Activated B cell treated with CpG ODN at 0.5 μM for 24 hours (primary cell): Measurements from ENCODE around the gene RAVER2. TPM values are rescaled to one million over a fixed set of nuclear protein-coding genes. Genes with fewer than 3 reads are reported as not detected.
A peak's percentile ranks its signal among the peaks of the same experiment; 100 is the strongest.

Source experiments
- ATAC-seq: fragments of 200-7000 bp; cut with Tn5 transposase; one replicate; pipeline ENCODE4 v1.10.0; 2021; ENCODE audit warnings: low read depth, mild to moderate bottlenecking, moderate library complexity
- CTCF ChIA-PET: fragments of 350-600 bp; sonication (Branson Sonifier 250); formaldehyde crosslinking; loops from one replicate; lab custom pipeline; 2021; ENCODE audit warnings: antibody characterized with exemption; lab: Charles Lee
- POLR2A ChIA-PET: fragments of 350-600 bp; sonication (Branson Sonifier 250); formaldehyde crosslinking; loops from one replicate; lab custom pipeline; 2021; ENCODE audit warnings: antibody characterized with exemption; lab: Charles Lee
- DNase-seq: peaks from one replicate; pipeline ENCODE4 v3.0.0; 2022
- H3K27ac Mint-ChIP-seq: one replicate; pipeline ENCODE4 v1.8.0; 2020; ENCODE audit warnings: mixed read lengths
- H3K27me3 Mint-ChIP-seq: one replicate; pipeline ENCODE4 v1.8.0; 2021; ENCODE audit warnings: mixed read lengths
- H3K36me3 Mint-ChIP-seq: one replicate; pipeline ENCODE4 v1.8.0; 2021; ENCODE audit warnings: low read depth, mixed read lengths
- H3K4me1 Mint-ChIP-seq: one replicate; pipeline ENCODE4 v1.8.0; 2021; ENCODE audit warnings: mixed read lengths
- H3K4me3 Mint-ChIP-seq: one replicate; pipeline ENCODE4 v1.8.0; 2020; ENCODE audit warnings: mild to moderate bottlenecking, mixed read lengths
- H3K9me3 Mint-ChIP-seq: one replicate; pipeline ENCODE4 v1.8.0; 2020; ENCODE audit warnings: mixed read lengths
- CTCF ChIP-seq: fragments of 200-600 bp; IDR thresholded peaks from one replicate; pipeline ENCODE4 v1.8.0; 2022; ENCODE audit warnings: antibody characterized with exemption, mild to moderate bottlenecking
- intact Hi-C: fragments of 100-400 bp; cut with micrococcal nuclease; formaldehyde crosslinking; loops from one replicate; pipeline ENCODE4 v1.15.1; 2024
- total RNA-seq: library from RNA; stranded (reverse); gene quantifications from 2 replicates; pipeline ENCODE4 v1.2.3, GENCODE V29; 2022

RAVER2 gene
- total RNA-seq, 1 donor from 2014 or later = 1.2 TPM

GRCh38 chr1:64822621-64823020 is 77.7 kb downstream of the RAVER2 start:
- intact Hi-C loops = loop anchor here (5.0 kb wide), 2 partner anchors 570 to 1205 kb away; no protein-coding TSS in a partner anchor
- no peaks in the 10 kb centered on the region for H3K27me3 Mint-ChIP-seq
- TF ChIP-seq CTCF = no peak
- no peaks in the 10 kb centered on the region for H3K36me3 Mint-ChIP-seq
- ChIA-PET POLR2A (no interaction called here), CTCF (interaction anchor here (0.7 to 2.8 kb wide), 3 partner anchors 24 to 559 kb away, joined by 3 to 9 read pairs (median 4); no protein-coding TSS in a partner anchor)
- H3K9me3 Mint-ChIP-seq = no peaks in the 10 kb centered on the region
- H3K27ac Mint-ChIP-seq = no peak overlapping the region
- H3K4me3 Mint-ChIP-seq = no peak overlapping the region
- DNase-seq = no peak
- ATAC-seq = no peak
- peaks cover 11% of the 10 kb centered on the region for H3K4me1 Mint-ChIP-seq

GRCh38 chr1:64823691-64824476 is 79.0 kb downstream of the RAVER2 start:
- Mint-ChIP-seq H3K4me3 (no peak overlapping the region), H3K4me1 (peaks cover 22% of the 10 kb centered on the region), H3K9me3 (no peaks in the 10 kb centered on the region), H3K27me3 (no peaks in the 10 kb centered on the region), H3K36me3 (no peaks in the 10 kb centered on the region), H3K27ac (no peak overlapping the region)
- TF ChIP-seq CTCF = no peak
- ChIA-PET CTCF (interaction anchor here (0.8 to 2.8 kb wide), 11 partner anchors 9 to 555 kb away, joined by 3 to 9 read pairs (median 4); no protein-coding TSS in a partner anchor), POLR2A (interaction anchor here (0.6 kb wide), 1 partner anchor 94 kb away, joined by 3 read pairs; no protein-coding TSS in a partner anchor)
- ATAC-seq = peak; percentile 54
- intact Hi-C loops = loop anchor here (1.0 to 5.0 kb wide), 5 partner anchors 79 to 1207 kb away; partner anchors contain the start of gene RAVER2
- DNase-seq = no peak

- CTCF ChIA-PET = no interaction called here
- DNase-seq = no peak
- POLR2A ChIA-PET = interaction anchor here (0.5 kb wide), 1 partner anchor 414 kb away, joined by 5 read pairs; no protein-coding TSS in a partner anchor
- peak; percentile 18 for ATAC-seq
- no peaks in the 10 kb centered on the region for H3K27me3 Mint-ChIP-seq
- no peak overlapping the region for H3K4me3 Mint-ChIP-seq
- peaks cover 31% of the 10 kb centered on the region for H3K4me1 Mint-ChIP-seq
- no peak for TF ChIP-seq CTCF
- H3K36me3 Mint-ChIP-seq = peaks cover 12% of the 10 kb centered on the region
- no peak overlapping the region for H3K27ac Mint-ChIP-seq
- no peaks in the 10 kb centered on the region for H3K9me3 Mint-ChIP-seq
- intact Hi-C loops = no loop called here
Observed at GRCh38 chr1:64826991-64827390, 82.1 kb downstream of the RAVER2 start.

- Mint-ChIP-seq H3K4me1 (peaks cover 31% of the 10 kb centered on the region), H3K36me3 (peaks cover 29% of the 10 kb centered on the region), H3K27me3 (no peaks in the 10 kb centered on the region), H3K4me3 (peak overlapping the region; percentile 29), H3K27ac (peak overlapping the region; percentile 56), H3K9me3 (no peaks in the 10 kb centered on the region)
- no peak for TF ChIP-seq CTCF
- DNase-seq (no peak), ATAC-seq (no peak)
- CTCF ChIA-PET = no interaction called here
- intact Hi-C loops = no loop called here
- POLR2A ChIA-PET = no interaction called here
Observed at GRCh38 chr1:64828829-64829228, 84.0 kb downstream of the RAVER2 start.

- ATAC-seq (no peak), DNase-seq (no peak)
- no peaks in the 10 kb centered on the region for H3K9me3 Mint-ChIP-seq
- TF ChIP-seq CTCF = no peak
- intact Hi-C loops = no loop called here
- H3K27me3 Mint-ChIP-seq = no peaks in the 10 kb centered on the region
- ChIA-PET CTCF (interaction anchor here (1.4 kb wide), 1 partner anchor 211 kb away, joined by 3 read pairs; no protein-coding TSS in a partner anchor), POLR2A (interaction anchor here (0.5 kb wide), 1 partner anchor 188 kb away, joined by 3 read pairs; no protein-coding TSS in a partner anchor)
- peaks cover 26% of the 10 kb centered on the region for H3K4me1 Mint-ChIP-seq
- H3K36me3 Mint-ChIP-seq = peaks cover 36% of the 10 kb centered on the region
- peak overlapping the region; percentile 56 for H3K27ac Mint-ChIP-seq
- no peak overlapping the region for H3K4me3 Mint-ChIP-seq
Observed at GRCh38 chr1:64829411-64830029, 84.6 kb downstream of the RAVER2 start.
